Smooth muscle cell (in vitro differentiated cells): ENCODE data around the gene NUDT16. TPM values are rescaled to one million over a fixed set of nuclear protein-coding genes. Genes with fewer than 3 reads are reported as not detected.

ENCODE experiments used
- DNase-seq: peaks from one replicate; lab custom pipeline; 2025; ENCODE audit not compliant: unreplicated experiment; lab: John Stamatoyannopoulos, UW
- H2AFZ ChIP-seq: fragments of 200-600 bp; sonication (generic); 2 replicates; pipeline ENCODE4 v1.6.0; 2016; ENCODE audit warnings: antibody characterized with exemption, low read depth, mild to moderate bottlenecking
- H3F3A ChIP-seq: fragments of 200-600 bp; sonication (generic); 2 replicates; pipeline ENCODE4 v1.6.0; 2017; ENCODE audit warnings: antibody characterized with exemption, low read depth
- H3K27ac ChIP-seq: fragments of 200-600 bp; sonication (generic); 2 replicates; pipeline ENCODE4 v1.5.1; 2016; ENCODE audit warnings: low read depth, mild to moderate bottlenecking
- H3K27me3 ChIP-seq: fragments of 200-600 bp; sonication (generic); 2 replicates; pipeline ENCODE4 v1.6.1; 2016; ENCODE audit warnings: low read depth, mild to moderate bottlenecking
- H3K36me3 ChIP-seq: fragments of 200-600 bp; sonication (generic); 2 replicates; pipeline ENCODE4 v1.5.1; 2016; ENCODE audit warnings: low read depth
- H3K4me1 ChIP-seq: fragments of 200-600 bp; sonication (generic); 2 replicates; pipeline ENCODE4 v1.5.1; 2016; ENCODE audit warnings: low read depth
- H3K4me2 ChIP-seq: fragments of 200-600 bp; sonication (generic); 2 replicates; pipeline ENCODE4 v1.6.0; 2016; ENCODE audit warnings: mild to moderate bottlenecking
- H3K4me3 ChIP-seq: fragments of 200-600 bp; sonication (generic); 2 replicates; pipeline ENCODE4 v1.5.1; 2016; ENCODE audit warnings: mild to moderate bottlenecking
- H3K79me2 ChIP-seq: fragments of 200-600 bp; sonication (generic); 2 replicates; pipeline ENCODE4 v1.6.0; 2016; ENCODE audit warnings: low read depth, mild to moderate bottlenecking
- H3K9ac ChIP-seq: fragments of 200-600 bp; sonication (generic); 2 replicates; pipeline ENCODE4 v1.6.0; 2016; ENCODE audit warnings: low read depth
- H3K9me3 ChIP-seq: fragments of 200-600 bp; sonication (generic); replicated peaks from 2 replicates; pipeline ENCODE4 v1.5.1; 2016; ENCODE audit warnings: low read depth
- H4K20me1 ChIP-seq: fragments of 200-600 bp; sonication (generic); 2 replicates; pipeline ENCODE4 v1.6.0; 2016; ENCODE audit warnings: low read depth
- WGBS: methylation state at CpG from one replicate; pipeline ENCODE4 v1.1.7; 2016; ENCODE audit warnings: low lambda C conversion rate; 5-methylcytosine and 5-hydroxymethylcytosine counted together
- polyA plus RNA-seq: library from polyadenylated mRNA; unstranded; fragments of >200 nt; fragmentation: Nextera tagmentation; extraction: Ambion mirVana; gene quantifications from 2 replicates; pipeline ENCODE4 v1.2.1, GENCODE V29; 2016
- total RNA-seq: library from RNA; depleted of rRNA; stranded (reverse); fragments of >200 nt; gene quantifications from 2 replicates; pipeline ENCODE4 v1.2.3, GENCODE V29; 2014
- TF ChIP-seq, protein P1 (sequence below): fragments of 200-600 bp; sonication (generic); IDR thresholded peaks from 2 replicates; pipeline ENCODE4 v1.5.1; 2017; ENCODE audit warnings: borderline replicate concordance, mild to moderate bottlenecking, antibody characterized with exemption; ENCODE audit not compliant: insufficient read depth, poor library complexity, severe bottlenecking

The NUDT16 gene
- total and polyA plus RNA-seq, 2 experiments from 2014 or later, result 5.6 to 8.4 TPM

DNA sequence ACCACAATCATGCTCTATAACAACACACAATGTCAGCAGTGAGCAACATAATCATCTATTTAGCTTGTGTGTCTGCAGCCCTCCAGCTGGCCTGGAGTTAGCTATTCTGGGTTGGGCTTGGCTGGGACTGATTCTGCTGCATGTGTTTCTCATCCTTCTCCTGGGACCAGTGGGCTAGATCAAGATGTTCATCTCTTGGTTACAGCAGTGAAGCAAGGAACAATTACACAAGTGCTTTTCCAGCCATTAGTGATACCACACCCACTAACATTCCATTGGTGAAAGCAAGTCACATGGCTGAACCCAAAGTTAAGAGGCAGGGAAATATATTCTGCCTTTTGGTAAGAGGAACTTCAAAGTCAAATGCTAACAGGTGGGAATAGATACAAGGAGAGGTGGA, 14.6 kb downstream of the NUDT16 start:
- no peaks in the 10 kb centered on the region for H3K79me2 ChIP-seq
- TF ChIP-seq, protein P1, sequence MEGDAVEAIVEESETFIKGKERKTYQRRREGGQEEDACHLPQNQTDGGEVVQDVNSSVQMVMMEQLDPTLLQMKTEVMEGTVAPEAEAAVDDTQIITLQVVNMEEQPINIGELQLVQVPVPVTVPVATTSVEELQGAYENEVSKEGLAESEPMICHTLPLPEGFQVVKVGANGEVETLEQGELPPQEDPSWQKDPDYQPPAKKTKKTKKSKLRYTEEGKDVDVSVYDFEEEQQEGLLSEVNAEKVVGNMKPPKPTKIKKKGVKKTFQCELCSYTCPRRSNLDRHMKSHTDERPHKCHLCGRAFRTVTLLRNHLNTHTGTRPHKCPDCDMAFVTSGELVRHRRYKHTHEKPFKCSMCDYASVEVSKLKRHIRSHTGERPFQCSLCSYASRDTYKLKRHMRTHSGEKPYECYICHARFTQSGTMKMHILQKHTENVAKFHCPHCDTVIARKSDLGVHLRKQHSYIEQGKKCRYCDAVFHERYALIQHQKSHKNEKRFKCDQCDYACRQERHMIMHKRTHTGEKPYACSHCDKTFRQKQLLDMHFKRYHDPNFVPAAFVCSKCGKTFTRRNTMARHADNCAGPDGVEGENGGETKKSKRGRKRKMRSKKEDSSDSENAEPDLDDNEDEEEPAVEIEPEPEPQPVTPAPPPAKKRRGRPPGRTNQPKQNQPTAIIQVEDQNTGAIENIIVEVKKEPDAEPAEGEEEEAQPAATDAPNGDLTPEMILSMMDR, result no peak
- no peaks in the 10 kb centered on the region for H3F3A ChIP-seq
- no peak overlapping the region for H3K27ac ChIP-seq
- no peaks in the 10 kb centered on the region for H3K9me3 ChIP-seq
- no peaks in the 10 kb centered on the region for H3K27me3 ChIP-seq
- H3K36me3 ChIP-seq, result no peaks in the 10 kb centered on the region
- H3K9ac ChIP-seq, result no peak overlapping the region
- H3K4me2 ChIP-seq, result no peak overlapping the region
- H2AFZ ChIP-seq, result no peak overlapping the region
- H3K4me1 ChIP-seq, result no peaks in the 10 kb centered on the region
- no peaks in the 10 kb centered on the region for H4K20me1 ChIP-seq
- no peak overlapping the region for H3K4me3 ChIP-seq
- no peak for DNase-seq

DNA sequence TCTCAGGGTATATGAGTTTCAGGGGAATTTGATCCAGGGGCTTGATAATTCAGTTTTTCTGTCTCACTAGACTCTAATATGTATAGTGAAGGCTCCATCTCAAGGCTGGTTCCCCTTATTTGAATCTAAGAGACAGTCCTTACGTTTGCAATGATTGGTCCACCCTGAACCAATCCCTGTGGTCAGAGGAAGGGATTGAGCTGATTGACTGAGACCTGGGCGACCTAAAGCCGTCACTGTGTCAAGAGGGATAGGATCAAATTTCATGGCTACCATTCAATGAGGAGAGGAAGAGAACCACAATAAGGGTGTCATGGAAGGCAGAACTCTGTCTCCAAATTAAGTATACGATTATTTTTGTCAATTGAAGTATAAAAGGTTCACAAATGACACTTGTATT, 16.3 kb downstream of the NUDT16 start:
- Histone ChIP-seq H3K36me3 (no peaks in the 10 kb centered on the region), H3K27me3 (no peaks in the 10 kb centered on the region), H4K20me1 (no peaks in the 10 kb centered on the region), H3K4me3 (no peak overlapping the region), H3K9me3 (no peaks in the 10 kb centered on the region), H3K4me1 (no peaks in the 10 kb centered on the region), H3F3A (no peaks in the 10 kb centered on the region), H3K27ac (no peak overlapping the region), H3K9ac (no peak overlapping the region), H2AFZ (no peak overlapping the region), H3K4me2 (no peak overlapping the region), H3K79me2 (no peaks in the 10 kb centered on the region)
- TF ChIP-seq, protein P1, result no peak
- no peak for DNase-seq
- 76% methylated on average over 4 of the region's 4 CpGs for WGBS

DNA sequence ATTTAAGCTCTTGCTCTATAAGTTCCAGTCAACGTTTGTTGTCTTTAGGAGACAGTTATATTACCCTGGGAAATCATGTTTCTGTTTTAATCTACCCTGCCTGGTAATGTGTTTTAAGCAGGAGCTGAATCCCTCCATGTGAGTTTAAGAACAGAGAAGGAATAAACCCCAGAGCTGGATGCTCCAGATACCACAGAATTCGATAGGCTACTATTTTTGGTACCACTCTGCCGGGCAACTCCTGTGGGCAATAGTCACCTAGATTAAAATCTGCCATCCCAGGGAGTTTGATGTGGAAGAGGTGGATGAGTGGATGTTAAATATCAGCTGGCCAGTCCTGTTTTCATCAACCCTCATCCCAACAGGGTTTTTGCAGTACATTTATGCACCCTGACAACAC, 20.4 kb downstream of the NUDT16 start:
- no peaks in the 10 kb centered on the region for H3K79me2 ChIP-seq
- no peak overlapping the region for H2AFZ ChIP-seq
- no peak overlapping the region for H3K4me2 ChIP-seq
- H4K20me1 ChIP-seq, result no peaks in the 10 kb centered on the region
- no peak for DNase-seq
- no peaks in the 10 kb centered on the region for H3F3A ChIP-seq
- TF ChIP-seq, protein P1, result no peak
- H3K9ac ChIP-seq, result no peak overlapping the region
- H3K36me3 ChIP-seq, result no peaks in the 10 kb centered on the region
- H3K4me3 ChIP-seq, result no peak overlapping the region
- no peaks in the 10 kb centered on the region for H3K4me1 ChIP-seq
- WGBS, result 75% methylated on average over 3 of the region's 3 CpGs
- H3K27ac ChIP-seq, result peak overlapping the region; percentile 80
- H3K9me3 ChIP-seq, result peaks cover 4% of the 10 kb centered on the region
- no peaks in the 10 kb centered on the region for H3K27me3 ChIP-seq

DNA sequence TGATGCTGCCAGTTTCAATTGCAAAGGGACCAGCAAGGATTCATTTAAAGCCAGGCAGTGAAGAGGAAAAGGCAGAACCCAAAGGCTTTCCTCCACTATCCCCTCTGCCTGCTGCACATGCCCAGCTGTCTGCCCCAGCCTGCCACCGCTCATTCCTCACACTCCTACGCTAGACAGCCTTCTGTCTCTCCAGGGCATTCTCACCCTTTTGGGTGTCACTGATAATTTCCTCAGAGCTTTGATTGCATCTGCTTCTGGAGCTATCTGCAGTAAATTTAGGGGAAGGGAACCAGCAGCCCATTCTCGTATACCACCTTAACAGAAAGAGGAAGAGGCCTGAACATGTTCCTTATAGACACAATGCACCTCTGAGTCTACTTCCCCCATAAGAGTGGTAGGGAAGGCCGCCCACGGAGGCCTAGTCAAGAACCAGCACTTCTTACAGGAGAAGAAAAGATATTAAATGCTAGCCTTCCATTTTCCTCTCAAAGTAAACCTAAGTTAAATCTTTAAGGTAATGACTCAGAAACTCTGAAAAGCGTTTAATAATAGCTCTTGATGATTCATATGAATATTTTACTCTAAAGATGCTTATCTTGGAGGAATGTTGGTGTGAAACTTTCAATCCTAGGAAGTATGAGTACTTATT, 20.9 kb downstream of the NUDT16 start:
- Histone ChIP-seq H3K9me3 (peaks cover 4% of the 10 kb centered on the region), H3K9ac (no peak overlapping the region), H2AFZ (no peak overlapping the region), H3K4me1 (no peaks in the 10 kb centered on the region), H3K27ac (peak overlapping the region; percentile 80), H3K4me3 (no peak overlapping the region), H3K36me3 (no peaks in the 10 kb centered on the region), H3K79me2 (no peaks in the 10 kb centered on the region), H3F3A (no peaks in the 10 kb centered on the region), H3K27me3 (no peaks in the 10 kb centered on the region), H4K20me1 (no peaks in the 10 kb centered on the region), H3K4me2 (no peak overlapping the region)
- DNase-seq, result no peak
- TF ChIP-seq, protein P1, result no peak
- 63% methylated on average over 6 of the region's 6 CpGs for WGBS
